ENCODE measurements around the gene PHLDA3. TPM values are rescaled to one million over a fixed set of nuclear protein-coding genes. Genes with fewer than 3 reads are reported as not detected.
"Not testable (repeated sequence)": the region's sequence is repeated elsewhere in the genome, so short reads cannot be mapped to it uniquely, and the experiment has no call there.

The PHLDA3 gene
- total and polyA plus RNA-seq, 2 donors (not counting 1 experiment from before 2014, with no cell fraction given): 26.5 to 141 TPM

DNA sequence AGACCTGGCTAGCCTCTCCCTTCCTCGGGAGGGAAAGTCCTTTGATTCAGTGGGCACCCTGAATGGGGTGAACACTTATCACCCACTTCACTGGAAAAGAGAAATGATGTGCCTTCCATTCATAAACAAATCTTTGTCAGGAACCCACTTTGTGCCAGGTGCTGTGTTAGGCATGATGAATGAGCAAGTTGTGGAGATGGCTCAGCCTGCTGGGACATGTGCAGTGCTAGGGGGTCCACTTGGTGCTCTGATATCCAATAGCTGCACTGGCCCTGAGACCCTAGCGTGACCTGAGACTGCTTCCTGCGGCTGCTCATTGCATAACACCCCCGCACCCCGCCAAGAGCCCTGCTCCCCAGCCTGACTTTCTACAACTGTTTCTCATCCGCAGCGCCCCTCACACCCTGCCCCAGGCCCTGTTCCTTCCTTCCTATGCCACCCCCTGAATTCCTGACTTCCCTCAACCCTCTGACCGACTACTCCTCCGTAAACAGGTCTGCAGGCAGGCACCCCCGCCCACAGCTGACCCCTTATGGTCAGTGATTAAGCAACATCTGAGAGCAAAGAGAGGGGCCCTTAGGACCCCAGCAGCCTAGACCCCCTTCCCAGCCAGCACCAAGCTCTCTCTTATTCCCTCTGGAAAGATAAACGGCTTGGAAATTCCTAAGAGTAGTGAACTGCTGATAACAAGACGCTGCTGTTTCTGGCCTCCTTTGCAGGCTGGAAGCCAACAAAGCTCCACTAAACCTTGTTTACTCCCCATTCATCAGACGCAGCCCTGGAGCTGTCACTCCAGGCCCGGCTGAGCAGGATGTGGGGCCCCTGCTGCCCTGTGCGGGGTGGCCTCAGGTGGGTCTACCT, 25.0 kb upstream of the PHLDA3 start:
- Histone ChIP-seq H4K20me1 (ENCODE audit: control insufficient read depth, extremely low read depth, insufficient read depth, low read length) (no peaks in the 10 kb centered on the region), H3K79me2 (ENCODE audit: control insufficient read depth, insufficient read depth, low read length) (peaks cover 38% of the 10 kb centered on the region), H3K4me3 (replicated peaks in 1 of 4; ENCODE audit: control extremely low read depth in 1 of 4, insufficient read depth in 1 of 4, low read depth in 3 of 4, low read length in 4 of 4) (no peak overlapping the region), H3K27me3 (ENCODE audit: control insufficient read depth, insufficient read depth, low read length) (no peaks in the 10 kb centered on the region), H3K9ac (ENCODE audit: insufficient read depth, low read length) (no peak overlapping the region), H2AFZ (ENCODE audit: low read length) (no peak overlapping the region), H3K27ac (ENCODE audit: insufficient read depth, low read length) (no peak overlapping the region), H3K36me3 (ENCODE audit: control insufficient read depth, insufficient read depth, low read length) (peaks cover 21% of the 10 kb centered on the region), H3K4me2 (ENCODE audit: extremely low read depth, insufficient read depth, low read length) (no peak overlapping the region), H3K9me3 (ENCODE audit: control insufficient read depth, insufficient read depth, low read depth, low read length) (no peaks in the 10 kb centered on the region), H3K4me1 (ENCODE audit: control insufficient read depth, extremely low read depth, insufficient read depth, low read length) (peaks cover 55% of the 10 kb centered on the region)
- DNase-seq (ENCODE audit: low read depth in 2 of 2): peak; percentile 74 to 83
- TF ChIP-seq EZH2 (IDR thresholded peaks at IDR 0.05; ENCODE audit: low read length, missing control alignments): no peak
- TF ChIP-seq, protein P1, sequence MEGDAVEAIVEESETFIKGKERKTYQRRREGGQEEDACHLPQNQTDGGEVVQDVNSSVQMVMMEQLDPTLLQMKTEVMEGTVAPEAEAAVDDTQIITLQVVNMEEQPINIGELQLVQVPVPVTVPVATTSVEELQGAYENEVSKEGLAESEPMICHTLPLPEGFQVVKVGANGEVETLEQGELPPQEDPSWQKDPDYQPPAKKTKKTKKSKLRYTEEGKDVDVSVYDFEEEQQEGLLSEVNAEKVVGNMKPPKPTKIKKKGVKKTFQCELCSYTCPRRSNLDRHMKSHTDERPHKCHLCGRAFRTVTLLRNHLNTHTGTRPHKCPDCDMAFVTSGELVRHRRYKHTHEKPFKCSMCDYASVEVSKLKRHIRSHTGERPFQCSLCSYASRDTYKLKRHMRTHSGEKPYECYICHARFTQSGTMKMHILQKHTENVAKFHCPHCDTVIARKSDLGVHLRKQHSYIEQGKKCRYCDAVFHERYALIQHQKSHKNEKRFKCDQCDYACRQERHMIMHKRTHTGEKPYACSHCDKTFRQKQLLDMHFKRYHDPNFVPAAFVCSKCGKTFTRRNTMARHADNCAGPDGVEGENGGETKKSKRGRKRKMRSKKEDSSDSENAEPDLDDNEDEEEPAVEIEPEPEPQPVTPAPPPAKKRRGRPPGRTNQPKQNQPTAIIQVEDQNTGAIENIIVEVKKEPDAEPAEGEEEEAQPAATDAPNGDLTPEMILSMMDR (conservative IDR thresholded peaks at IDR 0.05 in 1 of 2, IDR thresholded peaks at IDR 0.05 in 1 of 2; ENCODE audit: low read depth in 1 of 2, low read length in 2 of 2): no peak

DNA sequence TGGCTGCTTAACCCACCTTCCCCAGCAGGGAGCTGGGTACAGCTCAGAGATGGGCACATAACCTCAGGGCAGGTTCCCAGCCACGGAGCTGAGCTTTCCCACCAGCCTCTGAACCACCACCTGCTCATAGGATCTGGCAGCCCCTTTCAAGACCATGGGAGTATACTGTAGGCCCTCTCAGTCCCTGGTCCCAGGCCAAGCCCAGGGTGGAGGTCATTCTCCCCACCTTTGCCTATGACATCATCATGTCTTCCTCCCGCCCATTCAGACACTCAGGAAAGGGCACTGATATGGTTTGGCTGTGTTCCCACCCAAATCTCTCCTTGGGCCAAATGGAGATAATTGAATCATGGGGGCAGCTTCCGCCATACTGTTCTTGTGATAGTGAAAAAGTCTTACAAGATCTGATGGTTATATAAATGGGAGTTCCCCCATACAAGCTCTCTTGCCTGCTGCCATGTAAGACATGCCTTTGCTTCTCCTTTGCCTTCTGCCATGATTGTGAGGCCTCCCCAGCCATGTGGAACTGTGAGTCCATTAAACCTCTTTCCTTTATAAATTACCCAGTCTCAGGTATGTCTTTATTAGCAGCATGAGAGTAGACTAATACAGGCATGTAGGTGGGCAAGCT, 24.2 kb upstream of the PHLDA3 start:
- Histone ChIP-seq H3K4me1 (ENCODE audit: control insufficient read depth, extremely low read depth, insufficient read depth, low read length) (peaks cover 61% of the 10 kb centered on the region), H3K79me2 (ENCODE audit: control insufficient read depth, insufficient read depth, low read length) (peaks cover 30% of the 10 kb centered on the region), H3K36me3 (ENCODE audit: control insufficient read depth, insufficient read depth, low read length) (peaks cover 23% of the 10 kb centered on the region)
- H3K9me3 ChIP-seq (ENCODE audit: control insufficient read depth, insufficient read depth, low read depth, low read length); H3K4me3 ChIP-seq (replicated peaks in 1 of 4; ENCODE audit: control extremely low read depth in 1 of 4, insufficient read depth in 1 of 4, low read depth in 3 of 4, low read length in 4 of 4); H3K4me2 ChIP-seq (ENCODE audit: extremely low read depth, insufficient read depth, low read length); H4K20me1 ChIP-seq (ENCODE audit: control insufficient read depth, extremely low read depth, insufficient read depth, low read length); H3K27me3 ChIP-seq (ENCODE audit: control insufficient read depth, insufficient read depth, low read length); H3K9ac ChIP-seq (ENCODE audit: insufficient read depth, low read length); H3K27ac ChIP-seq (ENCODE audit: insufficient read depth, low read length); H2AFZ ChIP-seq (ENCODE audit: low read length): not testable (repeated sequence)
- peak in 1 of 2 donors; percentile 30 for DNase-seq (ENCODE audit: low read depth in 2 of 2)

GRCh38 chr1:201491896-201492511, 23.0 kb upstream of the PHLDA3 start:
- TF ChIP-seq, protein P1 (conservative IDR thresholded peaks at IDR 0.05 in 1 of 2, IDR thresholded peaks at IDR 0.05 in 1 of 2; ENCODE audit: low read depth in 1 of 2, low read length in 2 of 2): no peak
- TF ChIP-seq EZH2 (IDR thresholded peaks at IDR 0.05; ENCODE audit: low read length, missing control alignments): no peak
- Histone ChIP-seq H3K27ac (ENCODE audit: insufficient read depth, low read length) (peak overlapping the region; percentile 13), H3K9me3 (ENCODE audit: control insufficient read depth, insufficient read depth, low read depth, low read length) (no peaks in the 10 kb centered on the region), H3K4me3 (replicated peaks in 1 of 4; ENCODE audit: control extremely low read depth in 1 of 4, insufficient read depth in 1 of 4, low read depth in 3 of 4, low read length in 4 of 4) (no peak overlapping the region), H3K9ac (ENCODE audit: insufficient read depth, low read length) (no peak overlapping the region), H3K36me3 (ENCODE audit: control insufficient read depth, insufficient read depth, low read length) (peaks cover 26% of the 10 kb centered on the region), H4K20me1 (ENCODE audit: control insufficient read depth, extremely low read depth, insufficient read depth, low read length) (no peaks in the 10 kb centered on the region), H3K4me2 (ENCODE audit: extremely low read depth, insufficient read depth, low read length) (no peak overlapping the region), H3K79me2 (ENCODE audit: control insufficient read depth, insufficient read depth, low read length) (peaks cover 24% of the 10 kb centered on the region), H3K27me3 (ENCODE audit: control insufficient read depth, insufficient read depth, low read length) (no peaks in the 10 kb centered on the region), H2AFZ (ENCODE audit: low read length) (no peak overlapping the region), H3K4me1 (ENCODE audit: control insufficient read depth, extremely low read depth, insufficient read depth, low read length) (peaks cover 64% of the 10 kb centered on the region)
- no peak for DNase-seq (ENCODE audit: low read depth in 2 of 2)

All from fibroblast of lung (primary cell).